Thoracic aorta (tissue), 2 donors: ENCODE results near the gene TBX1. TPM values are rescaled to one million over a fixed set of nuclear protein-coding genes. Genes with fewer than 3 reads are reported as not detected.
A peak's percentile ranks its signal among the peaks of the same experiment; 100 is the strongest.

Experiments used
- ATAC-seq: fragments of 150-250 bp; one replicate; pipeline ENCODE4 v1.8.0; 2017; ENCODE audit warnings: low read depth; ENCODE audit not compliant: insufficient number of reproducible peaks, low FRiP score
- DNase-seq: peaks from one replicate; pipeline ENCODE4 v3.0.0-alpha.2; 2020; ENCODE audit warnings: low spot score
- H3K27ac ChIP-seq, 2 donors: fragments of 200-600 bp; sonication (generic); 1 replicate in 1 of 2; 2 replicates in 1 of 2; pipeline ENCODE4 v1.5.1; 2016; ENCODE audit warnings: mild to moderate bottlenecking in 2 of 2, moderate library complexity in 2 of 2
- H3K27me3 ChIP-seq: fragments of 200-600 bp; sonication (generic); replicated peaks from 2 replicates; pipeline ENCODE4 v1.6.0; 2016; ENCODE audit warnings: mild to moderate bottlenecking; ENCODE audit not compliant: insufficient read depth
- H3K36me3 ChIP-seq: fragments of 200-600 bp; sonication (generic); one replicate; pipeline ENCODE4 v1.5.1; 2016
- H3K4me1 ChIP-seq, 2 donors: fragments of 200-600 bp; sonication (generic); 1 replicate in 1 of 2; 2 replicates in 1 of 2; pipeline versions ENCODE4 v1.5.1 to v1.6.0; 2016; ENCODE audit warnings: low read depth in 2 of 2, mild to moderate bottlenecking in 1 of 2; ENCODE audit not compliant: control insufficient read depth in 1 of 2
- H3K4me3 ChIP-seq: fragments of 200-600 bp; sonication (generic); 2 replicates; pipeline ENCODE4 v1.5.1; 2016; ENCODE audit warnings: mild to moderate bottlenecking
- H3K9me3 ChIP-seq: fragments of 200-600 bp; sonication (generic); 2 replicates; pipeline ENCODE4 v1.5.1; 2016
- CTCF ChIP-seq: fragments of 200-600 bp; sonication (generic); IDR thresholded peaks from one replicate; pipeline ENCODE4 v1.5.1; 2019; ENCODE audit warnings: antibody characterized with exemption
- total RNA-seq, 2 donors: library from RNA; depleted of rRNA; stranded (reverse); fragments of >200 nt; gene quantifications; one replicate each; pipeline versions ENCODE4 v1.1.0 to v1.2.3, GENCODE V29; 2016

TBX1 gene
- total RNA-seq = 1 to 10 TPM; 2.7 to 8.0 TPM

GRCh38 chr22:19760058-19760950, at the start of gene TBX1:
TSS of gene TBX1 (plus strand) at chr22:19760778. CDS start at chr22:19760844, 66 bp downstream.
- H3K27ac ChIP-seq = peak within 1 kb of the TSS; percentile 5 to 50
- no peaks in the 10 kb centered on the region for H3K36me3 ChIP-seq
- no peak for TF ChIP-seq CTCF
- DNase-seq = no peak
- ATAC-seq = no peak
- H3K4me3 ChIP-seq = peak within 1 kb of the TSS; percentile 69
- H3K27me3 ChIP-seq = peaks cover 7% of the 10 kb centered on the region
- no peaks in the 10 kb centered on the region for H3K9me3 ChIP-seq
- H3K4me1 ChIP-seq = peaks cover 6 to 19% of the 10 kb centered on the region in 2 donors

- Histone ChIP-seq H3K4me3 (no peak overlapping the region), H3K27ac (no peak overlapping the region), H3K36me3 (no peaks in the 10 kb centered on the region), H3K9me3 (no peaks in the 10 kb centered on the region), H3K27me3 (no peaks in the 10 kb centered on the region), H3K4me1 (peaks cover 6 to 20% of the 10 kb centered on the region in 2 donors)
- no peak for TF ChIP-seq CTCF
- ATAC-seq (no peak), DNase-seq (no peak)
Observed at GRCh38 chr22:19713245-19713644, 47.3 kb upstream of the TBX1 start.

GRCh38 chr22:19713650-19714311, 46.8 kb upstream of the TBX1 start:
- ATAC-seq (no peak), DNase-seq (no peak)
- H3K27me3 ChIP-seq = no peaks in the 10 kb centered on the region
- no peaks in the 10 kb centered on the region for H3K36me3 ChIP-seq
- H3K9me3 ChIP-seq = no peaks in the 10 kb centered on the region
- peaks cover 6 to 23% of the 10 kb centered on the region in 2 donors for H3K4me1 ChIP-seq
- H3K4me3 ChIP-seq = peak overlapping the region; percentile 79
- H3K27ac ChIP-seq = no peak overlapping the region
- no peak for TF ChIP-seq CTCF

- Histone ChIP-seq H3K27me3 (no peaks in the 10 kb centered on the region), H3K4me1 (peaks cover 6 to 31% of the 10 kb centered on the region in 2 donors), H3K27ac (no peak within 1 kb of the TSS)
Observed at GRCh38 chr22:19714312-19715187, 46.0 kb upstream of the TBX1 start, which contains the start of gene SEPTIN5. TSS of gene SEPTIN5 (plus strand) at chr22:19714503. CDS start at chr22:19714589, 86 bp downstream.

More at GRCh38 chr22:19714312-19715187, 46.0 kb upstream of the TBX1 start, which contains the start of gene SEPTIN5:
- no peak for DNase-seq
- H3K9me3 ChIP-seq = no peaks in the 10 kb centered on the region
- H3K36me3 ChIP-seq = no peaks in the 10 kb centered on the region
- no peak for TF ChIP-seq CTCF
- ATAC-seq = no peak
- peak within 1 kb of the TSS; percentile 79 for H3K4me3 ChIP-seq
